ENCODE data around the gene SRPRA.
A peak's percentile ranks its signal among the peaks of the same experiment; 100 is the strongest.

The SRPRA gene

GRCh38 chr11:126303623-126304456 lies 35.1 kb upstream of the SRPRA start, which contains the start of gene DCPS:
Gene DCPS, plus strand, starts transcription at chr11:126304060. Its CDS starts 21 bp downstream, at chr11:126304081.
- Mint-ChIP-seq H3K27ac (peak within 1 kb of the TSS; percentile 94), H3K9me3 (no peaks in the 10 kb centered on the region), H3K4me1 (peaks cover 43% of the 10 kb centered on the region)

GRCh38 chr11:126297004-126297403 lies 28.3 kb upstream of the SRPRA start:
- no peak overlapping the region for H3K4me3 Mint-ChIP-seq
- no peaks in the 10 kb centered on the region for H3K27me3 Mint-ChIP-seq
- no peaks in the 10 kb centered on the region for H3K9me3 Mint-ChIP-seq
- H3K27ac Mint-ChIP-seq = no peak overlapping the region
- peaks cover 18% of the 10 kb centered on the region for H3K4me1 Mint-ChIP-seq
- H3K36me3 Mint-ChIP-seq = peaks cover 9% of the 10 kb centered on the region

More at GRCh38 chr11:126303623-126304456, 35.1 kb upstream of the SRPRA start, which contains the start of gene DCPS:
- no peaks in the 10 kb centered on the region for H3K27me3 Mint-ChIP-seq
- peak within 1 kb of the TSS; percentile 99 for H3K4me3 Mint-ChIP-seq
- peaks cover 4% of the 10 kb centered on the region for H3K36me3 Mint-ChIP-seq

GRCh38 chr11:126293726-126294125 lies 25.0 kb upstream of the SRPRA start:
- no peaks in the 10 kb centered on the region for H3K27me3 Mint-ChIP-seq
- H3K27ac Mint-ChIP-seq = no peak overlapping the region
- no peaks in the 10 kb centered on the region for H3K9me3 Mint-ChIP-seq
- H3K4me1 Mint-ChIP-seq = peaks cover 18% of the 10 kb centered on the region
- peaks cover 9% of the 10 kb centered on the region for H3K36me3 Mint-ChIP-seq
- H3K4me3 Mint-ChIP-seq = no peak overlapping the region

GRCh38 chr11:126290887-126291286 lies 22.2 kb upstream of the SRPRA start:
- peaks cover 6% of the 10 kb centered on the region for H3K36me3 Mint-ChIP-seq
- H3K27ac Mint-ChIP-seq = no peak overlapping the region
- H3K27me3 Mint-ChIP-seq = no peaks in the 10 kb centered on the region
- H3K9me3 Mint-ChIP-seq = no peaks in the 10 kb centered on the region
- no peak overlapping the region for H3K4me3 Mint-ChIP-seq
- peaks cover 18% of the 10 kb centered on the region for H3K4me1 Mint-ChIP-seq

- H3K27ac Mint-ChIP-seq = no peak overlapping the region
- no peaks in the 10 kb centered on the region for H3K36me3 Mint-ChIP-seq
- no peaks in the 10 kb centered on the region for H3K27me3 Mint-ChIP-seq
These were observed 19.5 kb upstream of the SRPRA start for GRCh38 chr11:126288237-126288636.

GRCh38 chr11:126284829-126285228 lies 16.1 kb upstream of the SRPRA start:
- Mint-ChIP-seq H3K4me3 (peak overlapping the region; percentile 76), H3K36me3 (no peaks in the 10 kb centered on the region), H3K27me3 (no peaks in the 10 kb centered on the region), H3K9me3 (no peaks in the 10 kb centered on the region), H3K4me1 (peaks cover 61% of the 10 kb centered on the region), H3K27ac (peak overlapping the region; percentile 38)

More at GRCh38 chr11:126288237-126288636, 19.5 kb upstream of the SRPRA start:
- H3K4me1 Mint-ChIP-seq = peaks cover 36% of the 10 kb centered on the region
- no peaks in the 10 kb centered on the region for H3K9me3 Mint-ChIP-seq
- no peak overlapping the region for H3K4me3 Mint-ChIP-seq

- H3K4me1 Mint-ChIP-seq = peaks cover 62% of the 10 kb centered on the region
- no peaks in the 10 kb centered on the region for H3K9me3 Mint-ChIP-seq
- peak within 1 kb of the TSS; percentile 99 for H3K4me3 Mint-ChIP-seq
- H3K27ac Mint-ChIP-seq = peak within 1 kb of the TSS; percentile 98
- H3K27me3 Mint-ChIP-seq = no peaks in the 10 kb centered on the region
- peaks cover 2% of the 10 kb centered on the region for H3K36me3 Mint-ChIP-seq
These were observed 14.3 kb upstream of the SRPRA start, which contains the start of gene TIRAP for GRCh38 chr11:126282736-126283591. Gene TIRAP, plus strand, starts transcription at chr11:126283093. Its CDS starts 7,802 bp downstream, at chr11:126290895.

- Mint-ChIP-seq H3K9me3 (no peaks in the 10 kb centered on the region), H3K27me3 (no peaks in the 10 kb centered on the region), H3K27ac (peak overlapping the region; percentile 92), H3K36me3 (peaks cover 7% of the 10 kb centered on the region), H3K4me3 (peak overlapping the region; percentile 95), H3K4me1 (peaks cover 62% of the 10 kb centered on the region)
These were observed 13.7 kb upstream of the SRPRA start for GRCh38 chr11:126282361-126282735.

GRCh38 chr11:126281666-126282175 lies 13.0 kb upstream of the SRPRA start:
- H3K27me3 Mint-ChIP-seq = no peaks in the 10 kb centered on the region
- H3K9me3 Mint-ChIP-seq = no peaks in the 10 kb centered on the region
- H3K36me3 Mint-ChIP-seq = peaks cover 8% of the 10 kb centered on the region
- H3K4me1 Mint-ChIP-seq = peaks cover 58% of the 10 kb centered on the region
- H3K4me3 Mint-ChIP-seq = peak overlapping the region; percentile 95
- H3K27ac Mint-ChIP-seq = peak overlapping the region; percentile 92

GRCh38 chr11:126281245-126281644 lies 12.6 kb upstream of the SRPRA start:
- Mint-ChIP-seq H3K9me3 (no peaks in the 10 kb centered on the region), H3K4me3 (peak overlapping the region; percentile 95), H3K27me3 (no peaks in the 10 kb centered on the region), H3K27ac (peak overlapping the region; percentile 76), H3K36me3 (peaks cover 8% of the 10 kb centered on the region), H3K4me1 (peaks cover 57% of the 10 kb centered on the region)

- Mint-ChIP-seq H3K27ac (peak overlapping the region; percentile 84), H3K4me3 (no peak overlapping the region), H3K36me3 (peaks cover 9% of the 10 kb centered on the region), H3K4me1 (peaks cover 55% of the 10 kb centered on the region), H3K9me3 (no peaks in the 10 kb centered on the region), H3K27me3 (no peaks in the 10 kb centered on the region)
These were observed 11.9 kb upstream of the SRPRA start for GRCh38 chr11:126280595-126280994.

GRCh38 chr11:126279191-126279590 lies 10.5 kb upstream of the SRPRA start:
- Mint-ChIP-seq H3K9me3 (no peaks in the 10 kb centered on the region), H3K27ac (no peak overlapping the region)

GRCh38 chr11:126277780-126278179 lies 9.1 kb upstream of the SRPRA start:
- Mint-ChIP-seq H3K9me3 (no peaks in the 10 kb centered on the region), H3K36me3 (peaks cover 13% of the 10 kb centered on the region), H3K4me3 (no peak overlapping the region), H3K27me3 (no peaks in the 10 kb centered on the region), H3K4me1 (peaks cover 33% of the 10 kb centered on the region), H3K27ac (no peak overlapping the region)

More at GRCh38 chr11:126279191-126279590, 10.5 kb upstream of the SRPRA start:
- H3K4me3 Mint-ChIP-seq = no peak overlapping the region
- H3K4me1 Mint-ChIP-seq = peaks cover 41% of the 10 kb centered on the region
- H3K27me3 Mint-ChIP-seq = no peaks in the 10 kb centered on the region
- peaks cover 11% of the 10 kb centered on the region for H3K36me3 Mint-ChIP-seq

- Mint-ChIP-seq H3K4me3 (no peak overlapping the region), H3K4me1 (peaks cover 30% of the 10 kb centered on the region), H3K9me3 (no peaks in the 10 kb centered on the region), H3K36me3 (peaks cover 13% of the 10 kb centered on the region), H3K27me3 (no peaks in the 10 kb centered on the region), H3K27ac (no peak overlapping the region)
These were observed 8.6 kb upstream of the SRPRA start for GRCh38 chr11:126277322-126277721.

- Mint-ChIP-seq H3K9me3 (no peaks in the 10 kb centered on the region), H3K4me1 (peaks cover 48% of the 10 kb centered on the region), H3K4me3 (peak overlapping the region; percentile 98), H3K27me3 (no peaks in the 10 kb centered on the region), H3K27ac (peak overlapping the region; percentile 97), H3K36me3 (peaks cover 22% of the 10 kb centered on the region)
These were observed 361 bp downstream of the SRPRA start for GRCh38 chr11:126268361-126268707.

All from activated naive CD4-positive, alpha-beta T cell treated with anti-CD3 and anti-CD28 coated beads, Interleukin-2, amount 50 U/mL, for 24 hours (primary cell).